PC-9 (cell line): ENCODE results near the gene SLC27A1. TPM values are rescaled to one million over a fixed set of nuclear protein-coding genes. Genes with fewer than 3 reads are reported as not detected.

Experiments used
- BruUV-seq: library from RNA; stranded (reverse); fragments of 400-500 nt; replicated peaks from 2 replicates; lab custom pipeline; 2021; lab: Mats Ljungman, UMichigan
- CTCF ChIA-PET: fragments of 300-600 bp; sonication (Branson Sonifier 250); formaldehyde crosslinking; loops from one replicate; lab custom pipeline; 2022; ENCODE audit warnings: antibody characterized with exemption; lab: Charles Lee
- POLR2A ChIA-PET: fragments of 300-600 bp; sonication (Branson Sonifier 250); formaldehyde crosslinking; loops from one replicate; lab custom pipeline; 2022; ENCODE audit warnings: antibody characterized with exemption; ENCODE audit not compliant: unreplicated experiment; lab: Charles Lee
- DNase-seq, 2 experiments: peaks; one replicate each; pipeline versions ENCODE4 v3.0.0 to v3.0.0-alpha.2; 2015 to 2022; ENCODE audit warnings: mixed read lengths in 1 of 2
- H2AFZ ChIP-seq: fragments of 200-600 bp; sonication (generic); 2 replicates; pipeline ENCODE4 v1.8.1; 2017; ENCODE audit warnings: antibody characterized with exemption
- H3F3A ChIP-seq: fragments of 200-600 bp; sonication (generic); 2 replicates; pipeline ENCODE4 v1.8.1; 2017; ENCODE audit warnings: antibody characterized with exemption, mild to moderate bottlenecking, low read depth; ENCODE audit not compliant: insufficient read depth
- H3K27ac ChIP-seq: fragments of 200-600 bp; sonication (generic); 2 replicates; pipeline ENCODE4 v1.6.1; 2016; ENCODE audit warnings: mixed run types
- H3K27me3 ChIP-seq: fragments of 200-600 bp; sonication (generic); 2 replicates; pipeline ENCODE4 v1.6.1; 2016; ENCODE audit warnings: low read depth, mixed run types; ENCODE audit not compliant: insufficient read depth
- H3K36me3 ChIP-seq: fragments of 200-600 bp; sonication (generic); 2 replicates; pipeline ENCODE4 v1.6.1; 2016; ENCODE audit warnings: low read depth, mixed run types
- H3K4me1 ChIP-seq: fragments of 200-600 bp; sonication (generic); replicated peaks from 2 replicates; pipeline ENCODE4 v1.6.1; 2016; ENCODE audit warnings: mixed run types; ENCODE audit not compliant: insufficient read depth
- H3K4me2 ChIP-seq: fragments of 200-600 bp; sonication (generic); 2 replicates; pipeline ENCODE4 v1.6.1; 2017; ENCODE audit warnings: mixed run types
- H3K4me3 ChIP-seq: fragments of 200-600 bp; sonication (generic); 2 replicates; pipeline ENCODE4 v1.6.1; 2016; ENCODE audit warnings: mixed run types
- H3K79me2 ChIP-seq: fragments of 200-600 bp; sonication (generic); 2 replicates; pipeline ENCODE4 v1.6.1; 2017; ENCODE audit warnings: low read depth, mixed run types
- H3K9me2 ChIP-seq: fragments of 200-600 bp; sonication (generic); 2 replicates; pipeline ENCODE4 v1.8.1; 2017; ENCODE audit warnings: mild to moderate bottlenecking; ENCODE audit not compliant: insufficient read depth
- H3K9me3 ChIP-seq: fragments of 200-600 bp; sonication (generic); 2 replicates; pipeline ENCODE4 v1.8.1; 2016; ENCODE audit warnings: low read depth; ENCODE audit not compliant: insufficient read depth
- H4K20me1 ChIP-seq: fragments of 200-600 bp; sonication (generic); 2 replicates; pipeline ENCODE4 v1.8.1; 2017; ENCODE audit not compliant: insufficient read depth
- EZH2 ChIP-seq: fragments of 200-600 bp; sonication (generic); IDR thresholded peaks from 2 replicates; pipeline ENCODE4 v1.8.0; 2017; ENCODE audit warnings: antibody characterized with exemption, low read depth
- intact Hi-C: fragments of 100-400 bp; cut with micrococcal nuclease; formaldehyde crosslinking; loops from one replicate; pipeline ENCODE4 v1.10.0; 2022; ENCODE audit not compliant: unreplicated experiment
- total RNA-seq: library from RNA; stranded (reverse); gene quantifications from 2 replicates; pipeline ENCODE4 v1.2.3, GENCODE V29; 2021
- TF ChIP-seq, protein P1 (sequence below): fragments of 200-600 bp; sonication (generic); conservative IDR thresholded peaks from 2 replicates; pipeline ENCODE4 v1.6.1; 2017; ENCODE audit warnings: mixed run types, antibody characterized with exemption, mild to moderate bottlenecking, moderate library complexity

Gene SLC27A1
- total RNA-seq, 1 experiment from 2014 or later, result 30.8 TPM

DNA sequence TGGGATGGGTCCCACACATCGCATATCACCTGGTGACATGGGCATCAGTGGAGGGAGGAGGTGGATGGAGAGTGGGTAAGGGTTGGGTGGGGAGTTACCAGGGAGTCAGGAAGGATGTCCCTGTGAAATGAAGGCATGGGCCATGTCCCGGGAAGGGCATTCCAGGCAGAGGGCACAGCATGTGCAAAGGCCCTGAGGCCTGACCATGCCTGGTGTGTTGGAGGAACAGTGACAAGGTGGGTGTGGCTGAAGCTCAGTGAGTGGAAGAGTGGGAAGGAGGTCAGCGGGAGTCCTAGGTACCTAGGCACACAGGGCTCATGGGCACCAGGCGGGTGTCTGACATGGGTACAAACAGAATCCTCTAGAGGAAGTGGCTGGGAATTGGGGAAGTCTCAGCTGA, 74.1 kb downstream of the SLC27A1 start:
- intact Hi-C loops, result no loop called here
- H3K79me2 ChIP-seq, result no peaks in the 10 kb centered on the region
- H3K9me3 ChIP-seq, result no peaks in the 10 kb centered on the region
- peaks cover 14% of the 10 kb centered on the region; the same call in 1 of the 2 replicates for H3F3A ChIP-seq
- ChIA-PET CTCF (no interaction called here), POLR2A (no interaction called here)
- BruUV-seq, result no TSS peak
- H3K4me3 ChIP-seq, result no peak overlapping the region
- no peak overlapping the region for H3K27ac ChIP-seq
- no peak overlapping the region for H3K4me2 ChIP-seq
- H2AFZ ChIP-seq, result no peak overlapping the region
- no peaks in the 10 kb centered on the region for H4K20me1 ChIP-seq
- no peaks in the 10 kb centered on the region for H3K27me3 ChIP-seq
- H3K9me2 ChIP-seq, result no peaks in the 10 kb centered on the region
- no peak for TF ChIP-seq EZH2
- TF ChIP-seq, protein P1, sequence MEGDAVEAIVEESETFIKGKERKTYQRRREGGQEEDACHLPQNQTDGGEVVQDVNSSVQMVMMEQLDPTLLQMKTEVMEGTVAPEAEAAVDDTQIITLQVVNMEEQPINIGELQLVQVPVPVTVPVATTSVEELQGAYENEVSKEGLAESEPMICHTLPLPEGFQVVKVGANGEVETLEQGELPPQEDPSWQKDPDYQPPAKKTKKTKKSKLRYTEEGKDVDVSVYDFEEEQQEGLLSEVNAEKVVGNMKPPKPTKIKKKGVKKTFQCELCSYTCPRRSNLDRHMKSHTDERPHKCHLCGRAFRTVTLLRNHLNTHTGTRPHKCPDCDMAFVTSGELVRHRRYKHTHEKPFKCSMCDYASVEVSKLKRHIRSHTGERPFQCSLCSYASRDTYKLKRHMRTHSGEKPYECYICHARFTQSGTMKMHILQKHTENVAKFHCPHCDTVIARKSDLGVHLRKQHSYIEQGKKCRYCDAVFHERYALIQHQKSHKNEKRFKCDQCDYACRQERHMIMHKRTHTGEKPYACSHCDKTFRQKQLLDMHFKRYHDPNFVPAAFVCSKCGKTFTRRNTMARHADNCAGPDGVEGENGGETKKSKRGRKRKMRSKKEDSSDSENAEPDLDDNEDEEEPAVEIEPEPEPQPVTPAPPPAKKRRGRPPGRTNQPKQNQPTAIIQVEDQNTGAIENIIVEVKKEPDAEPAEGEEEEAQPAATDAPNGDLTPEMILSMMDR, result no peak
- no peaks in the 10 kb centered on the region for H3K36me3 ChIP-seq
- 0 out of 2 replicates have a peak, but pooled peaks cover under 1% of the 10 kb centered on the region for H3K4me1 ChIP-seq
- DNase-seq, result no peak

DNA sequence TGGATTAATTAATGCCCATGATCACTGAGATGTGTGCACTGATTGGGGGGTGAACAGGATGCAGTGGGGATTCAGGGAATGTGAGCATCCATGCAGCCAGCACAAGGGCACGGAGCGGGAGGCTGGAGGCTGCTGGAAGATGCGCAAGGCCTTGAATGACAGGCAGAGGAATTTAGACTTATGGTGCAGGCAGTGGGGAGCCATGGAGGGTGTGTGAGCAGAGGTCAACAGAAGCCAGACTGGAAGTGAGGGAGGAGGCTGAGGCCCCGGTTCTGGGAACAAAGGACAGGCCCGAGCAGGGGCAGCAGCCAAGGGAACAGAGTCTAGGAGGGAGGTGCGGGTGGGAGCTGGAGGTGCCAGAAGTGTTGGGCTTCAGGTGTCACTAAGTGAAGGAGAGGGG, 77.8 kb downstream of the SLC27A1 start:
- no peak overlapping the region for H3K27ac ChIP-seq
- BruUV-seq, result no TSS peak
- H3K9me2 ChIP-seq, result no peaks in the 10 kb centered on the region
- H3K36me3 ChIP-seq, result no peaks in the 10 kb centered on the region
- H3K4me1 ChIP-seq, result no peaks in the 10 kb centered on the region
- TF ChIP-seq, protein P1, result no peak
- no peak for TF ChIP-seq EZH2
- H3K27me3 ChIP-seq, result no peaks in the 10 kb centered on the region
- intact Hi-C loops, result no loop called here
- no peak for DNase-seq
- CTCF ChIA-PET, result no interaction called here
- H3K4me3 ChIP-seq, result no peak overlapping the region
- H3K9me3 ChIP-seq, result no peaks in the 10 kb centered on the region
- no peak overlapping the region for H2AFZ ChIP-seq
- peaks cover 7% of the 10 kb centered on the region; the same call in 1 of the 2 replicates for H3F3A ChIP-seq
- POLR2A ChIA-PET, result no interaction called here
- no peaks in the 10 kb centered on the region for H3K79me2 ChIP-seq
- H4K20me1 ChIP-seq, result no peaks in the 10 kb centered on the region
- H3K4me2 ChIP-seq, result no peak overlapping the region

- BruUV-seq, result no TSS peak
- Histone ChIP-seq H3K9me3 (no peaks in the 10 kb centered on the region), H3K79me2 (no peaks in the 10 kb centered on the region), H3K27me3 (no peaks in the 10 kb centered on the region), H3K9me2 (no peaks in the 10 kb centered on the region), H3K4me3 (no peak overlapping the region), H3F3A (peaks cover 16% of the 10 kb centered on the region; the same call in 1 of the 2 replicates), H4K20me1 (no peaks in the 10 kb centered on the region), H3K4me2 (no peak overlapping the region), H3K27ac (no peak overlapping the region), H3K36me3 (no peaks in the 10 kb centered on the region), H2AFZ (no peak overlapping the region), H3K4me1 (no peaks in the 10 kb centered on the region)
- intact Hi-C loops, result no loop called here
- no peak for TF ChIP-seq EZH2
- TF ChIP-seq, protein P1, result no peak
- DNase-seq, result no peak
- ChIA-PET CTCF (interaction anchor here (0.7 kb wide), 1 partner anchor 310 kb away, joined by 10 read pairs; the partner anchor contains the start of gene RPL18A), POLR2A (no interaction called here)
Measured at GRCh38 chr19:17549085-17549740, 78.9 kb downstream of the SLC27A1 start.
